Endothelial cell of umbilical vein (primary cell): ENCODE data around the gene GATA2. TPM values are rescaled to one million over a fixed set of nuclear protein-coding genes. Genes with fewer than 3 reads are reported as not detected.

ENCODE experiments used
- BruUV-seq: library from RNA; stranded (reverse); fragments of 400-500 nt; replicated peaks from 2 replicates; lab custom pipeline; 2021; lab: Mats Ljungman, UMichigan
- CTCF ChIA-PET: fragments of 300-600, 350-600 bp; sonication (Branson Sonifier 250); formaldehyde crosslinking; loops from one replicate; lab custom pipeline; 2021; ENCODE audit warnings: antibody characterized with exemption, inconsistent platforms; lab: Charles Lee
- POLR2A ChIA-PET: fragments of 300-600, 350-600 bp; sonication (Branson Sonifier 250); formaldehyde crosslinking; loops from one replicate; lab custom pipeline; 2021; ENCODE audit warnings: antibody characterized with exemption, inconsistent platforms; lab: Charles Lee
- DNase-seq: peaks from one replicate; pipeline ENCODE4 v3.0.0-alpha.2; 2011; ENCODE audit warnings: low read depth, low spot score
- FAIRE-seq: peaks from 2 replicates; lab custom pipeline; 2011; peaks lifted over from hg19 to GRCh38; lab: Jason Lieb, UNC
- H2AFZ ChIP-seq: 2 replicates; pipeline ENCODE4 v1.6.0; 2012; ENCODE audit warnings: low read depth, low read length, control low read depth, inconsistent platforms
- H3K27ac ChIP-seq: 2 replicates; pipeline ENCODE4 v1.5.1; 2011; ENCODE audit warnings: low read depth, mild to moderate bottlenecking, control low read depth, low read length, moderate library complexity; ENCODE audit not compliant: insufficient read depth
- H3K27me3 ChIP-seq, 2 experiments: 2 replicates each; pipeline versions ENCODE4 v1.6.0 to v1.6.1; 2011; ENCODE audit warnings: low read length in 2 of 2, mixed read lengths in 1 of 2; ENCODE audit not compliant: control insufficient read depth in 2 of 2, insufficient read depth in 2 of 2
- H3K36me3 ChIP-seq, 2 experiments: 2 replicates in 1 of 2; 3 replicates in 1 of 2; pipeline ENCODE4 v1.5.1; 2011; ENCODE audit warnings: low read length in 2 of 2, mild to moderate bottlenecking in 1 of 2, moderate library complexity in 1 of 2; ENCODE audit not compliant: control insufficient read depth in 2 of 2, insufficient read depth in 2 of 2; ENCODE audit errors: extremely low read depth in 1 of 2
- H3K4me1 ChIP-seq: 3 replicates; pipeline ENCODE4 v1.5.1; 2011; ENCODE audit warnings: mild to moderate bottlenecking, low read length; ENCODE audit not compliant: control insufficient read depth, insufficient read depth; ENCODE audit errors: extremely low read depth
- H3K4me2 ChIP-seq: 2 replicates; pipeline ENCODE4 v1.6.1; 2011; ENCODE audit warnings: low read length, control low read depth, mixed read lengths; ENCODE audit not compliant: insufficient read depth
- H3K4me3 ChIP-seq, 3 experiments: fragments of 200-600 bp in 1 of 3; sonication (generic), shearing (Covaris generic) in 1 of 3; replicated peaks in 1 of 3; 2 replicates each; pipeline ENCODE4 v1.5.1; 2011 to 2016; ENCODE audit warnings: control low read depth in 3 of 3, low read length in 3 of 3, mild to moderate bottlenecking in 2 of 3, inconsistent platforms in 1 of 3, low read depth in 1 of 3, moderate library complexity in 1 of 3; ENCODE audit not compliant: insufficient read depth in 1 of 3
- H3K79me2 ChIP-seq: 2 replicates; pipeline ENCODE4 v1.6.0; 2012; ENCODE audit warnings: low read length, inconsistent platforms; ENCODE audit not compliant: control insufficient read depth, insufficient read depth
- H3K9ac ChIP-seq: replicated peaks from 2 replicates; pipeline ENCODE3; 2011; ENCODE audit warnings: low read length, control low read depth; ENCODE audit not compliant: insufficient read depth; ENCODE audit errors: extremely low read depth
- H3K9me1 ChIP-seq: replicated peaks from 3 replicates; pipeline ENCODE4 v1.6.0; 2011; ENCODE audit warnings: mild to moderate bottlenecking, low read length; ENCODE audit not compliant: control insufficient read depth, insufficient read depth; ENCODE audit errors: extremely low read depth
- H3K9me3 ChIP-seq: replicated peaks from 2 replicates; pipeline ENCODE4 v1.5.1; 2012; ENCODE audit warnings: low read length, inconsistent platforms; ENCODE audit not compliant: control insufficient read depth, insufficient read depth
- H4K20me1 ChIP-seq: replicated peaks from 2 replicates; pipeline ENCODE3; 2011; ENCODE audit warnings: mild to moderate bottlenecking, low read length; ENCODE audit not compliant: control insufficient read depth, insufficient read depth; ENCODE audit errors: extremely low read depth
- CTCF ChIP-seq, 2 donors: IDR thresholded peaks; 1 replicate in 1 of 2; 2 replicates in 1 of 2; pipeline ENCODE4 v1.5.1; 2011; ENCODE audit warnings: low read length in 2 of 2, mild to moderate bottlenecking in 2 of 2, moderate library complexity in 2 of 2, control low read depth in 1 of 2, inconsistent platforms in 1 of 2, low read depth in 1 of 2; ENCODE audit not compliant: insufficient read depth in 1 of 2; ENCODE audit errors: extremely low read depth in 1 of 2
- EZH2 ChIP-seq: IDR thresholded peaks from 2 replicates; pipeline ENCODE4 v1.6.1; 2012; ENCODE audit warnings: borderline replicate concordance, low read depth, mild to moderate bottlenecking, moderate library complexity, low read length, inconsistent platforms; ENCODE audit not compliant: severe bottlenecking
- FOS ChIP-seq: IDR thresholded peaks from 2 replicates; pipeline ENCODE4 v1.6.1; 2011; ENCODE audit warnings: mild to moderate bottlenecking, low read length, moderate library complexity, borderline replicate concordance; ENCODE audit not compliant: insufficient read depth
- GATA2 ChIP-seq: IDR thresholded peaks from 2 replicates; pipeline ENCODE4 v1.7.0; 2011; ENCODE audit warnings: low read depth, mild to moderate bottlenecking, moderate library complexity, mixed read lengths, low read length; ENCODE audit not compliant: insufficient read length, insufficient read depth
- JUN ChIP-seq: IDR thresholded peaks from 2 replicates; pipeline ENCODE4 v1.6.1; 2011; ENCODE audit warnings: borderline replicate concordance, low read depth; ENCODE audit not compliant: insufficient read length, insufficient read depth
- MAX ChIP-seq: IDR thresholded peaks from 2 replicates; pipeline ENCODE4 v1.6.1; 2011; ENCODE audit not compliant: insufficient read depth, insufficient read length
- MYC ChIP-seq: IDR thresholded peaks from one replicate; pipeline ENCODE4 v1.6.1; 2011; ENCODE audit warnings: mild to moderate bottlenecking, low read depth, low read length
- POLR2A ChIP-seq: IDR thresholded peaks from 2 replicates; pipeline ENCODE4 v1.6.1; 2012; ENCODE audit warnings: low read depth, mild to moderate bottlenecking, control low read depth, low read length
- POLR2AphosphoS5 ChIP-seq: IDR thresholded peaks from 2 replicates; pipeline ENCODE4 v1.6.1; 2012; ENCODE audit warnings: low read depth, mild to moderate bottlenecking, control low read depth, low read length, moderate library complexity; ENCODE audit not compliant: insufficient read depth
- dilution Hi-C: fragments of 300-500 bp; cut with MboI; formaldehyde crosslinking; loops from one replicate; pipeline ENCODE4 v1.15.0; 2019; ENCODE audit warnings: low sequenced_read_pairs; ENCODE audit not compliant: extremely low pct_ligation_motif_present
- intact Hi-C: fragments of 100-400 bp; cut with micrococcal nuclease; formaldehyde crosslinking; loops from one replicate; pipeline ENCODE4 v1.10.0; 2022
- polyA plus RNA-seq, 4 experiments: library from polyadenylated mRNA; depleted of rRNA in 3 of 4; stranded (reverse) in 3 of 4; unstranded in 1 of 4; fragments of >200 nt; gene quantifications; 2 replicates each; pipeline versions ENCODE4 v1.2.1 to v1.2.3, GENCODE V29; 2011 to 2012; ENCODE audit warnings: missing spikeins in 1 of 4
- total RNA-seq: library from RNA; stranded (reverse); gene quantifications from 2 replicates; pipeline ENCODE4 v1.2.3, GENCODE V29; 2021

GATA2 gene
- total and polyA plus RNA-seq, 2 donors (not counting 3 experiments of a cell fraction or from before 2014, with no cell fraction given) = 28.8 to 62.2 TPM

GRCh38 chr3:128505771-128506170 is 12.8 kb upstream of the GATA2 start:
- Histone ChIP-seq H3K36me3 (no peaks in the 10 kb centered on the region), H3K27me3 (peaks cover 0 to 6% of the 10 kb centered on the region in 2 experiments), H3K4me2 (no peak overlapping the region), H4K20me1 (no peaks in the 10 kb centered on the region), H3K9me1 (no peaks in the 10 kb centered on the region), H3K4me1 (no peaks in the 10 kb centered on the region), H3K9ac (no peak overlapping the region), H3K79me2 (no peaks in the 10 kb centered on the region), H2AFZ (no peak overlapping the region), H3K4me3 (no peak overlapping the region), H3K27ac (no peak overlapping the region), H3K9me3 (no peaks in the 10 kb centered on the region)
- CTCF ChIA-PET = interaction anchor here (0.9 to 1.9 kb wide), 3 partner anchors 8 to 61 kb away, joined by 3 to 15 read pairs (median 4); no protein-coding TSS in a partner anchor
- TF ChIP-seq FOS (no peak), CTCF (IDR thresholded peaks at IDR 0.05; ENCODE audit: extremely low read depth in 1 of 2, insufficient read depth in 1 of 2, low read depth in 1 of 2, low read length in 2 of 2) (no peak), POLR2A (no peak), POLR2AphosphoS5 (no peak), MYC (no peak), MAX (no peak), JUN (no peak), GATA2 (no peak), EZH2 (no peak)
- POLR2A ChIA-PET = no interaction called here
- dilution Hi-C loops = no loop called here
- no TSS peak for BruUV-seq
- intact Hi-C loops = no loop called here
- FAIRE-seq (no peak), DNase-seq (no peak)
